GM19351 (cell line): ENCODE data around the gene PDE6A.
"Not testable (repeated sequence)": the region's sequence is repeated elsewhere in the genome, so short reads cannot be mapped to it uniquely, and the experiment has no call there.

Experiments used
- ATAC-seq: cut with Tn5 transposase; IDR thresholded peaks from one replicate; pipeline ENCODE4 v1.9.1; 2021; ENCODE audit warnings: mild to moderate bottlenecking, moderate library complexity; ENCODE audit not compliant: unreplicated experiment

Gene PDE6A

DNA sequence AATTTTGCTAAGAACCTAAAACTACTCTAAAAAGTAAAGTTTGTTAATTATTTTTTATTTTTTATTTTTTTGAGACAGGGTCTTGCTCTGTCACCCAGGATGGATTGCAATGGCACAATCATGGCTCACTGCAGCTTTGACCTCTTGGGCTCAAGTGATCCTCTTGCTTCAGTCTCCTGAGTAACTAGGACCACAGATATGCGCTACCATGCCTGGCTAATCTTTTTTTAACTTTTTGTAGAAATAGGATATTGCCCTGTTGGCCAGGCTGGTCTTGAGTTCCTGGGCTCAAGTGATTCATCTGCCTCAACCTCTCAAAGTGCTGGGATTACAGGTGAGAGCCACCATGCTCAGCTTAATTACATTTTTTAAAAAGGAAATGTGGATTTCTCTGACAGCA is 45.8 kb downstream of the PDE6A start:
- ATAC-seq = no peak

DNA sequence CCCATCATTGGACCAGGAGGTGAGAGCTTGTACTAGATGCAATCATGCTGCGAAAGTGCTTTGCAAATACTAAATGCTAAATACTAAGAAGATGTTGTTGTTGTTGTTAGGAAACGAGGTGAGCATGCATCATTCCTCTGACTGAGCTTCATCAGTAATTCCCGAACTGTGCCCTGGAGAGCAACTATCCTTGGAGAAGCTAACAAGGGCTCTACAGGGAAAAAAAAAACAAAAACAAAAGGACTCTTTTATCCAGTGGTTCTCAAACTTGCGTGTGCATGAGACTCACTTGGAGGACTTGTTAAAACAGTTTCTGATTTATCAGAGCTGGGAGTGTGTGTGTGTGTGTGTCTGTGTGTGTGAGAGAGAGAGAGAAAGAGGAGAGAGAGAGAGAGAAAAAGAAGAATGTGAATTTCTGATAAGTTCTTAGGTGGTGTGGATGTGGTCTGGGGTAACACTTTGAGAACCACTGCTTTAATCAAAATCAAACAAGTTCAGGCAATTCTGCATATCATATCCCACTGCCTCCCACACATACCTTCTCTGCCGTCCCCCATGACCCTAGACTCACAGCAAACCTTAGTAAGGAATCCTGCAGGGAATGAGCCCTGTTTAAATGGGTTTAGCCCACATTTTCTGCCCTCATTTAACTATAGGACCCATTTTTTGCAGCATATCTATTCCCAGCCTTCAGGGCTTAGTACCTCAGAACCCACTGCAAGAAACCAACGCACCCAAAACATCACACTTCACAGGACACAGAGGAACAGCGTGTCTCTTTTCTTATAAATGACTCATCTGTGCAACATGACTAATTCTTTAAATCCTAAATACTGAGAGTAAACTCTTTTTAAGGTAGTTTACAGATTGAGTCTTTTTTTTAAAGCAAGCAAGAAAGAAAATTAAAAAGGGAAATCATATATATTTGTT is 48.9 kb downstream of the PDE6A start:
- peak; percentile 48 for ATAC-seq

DNA sequence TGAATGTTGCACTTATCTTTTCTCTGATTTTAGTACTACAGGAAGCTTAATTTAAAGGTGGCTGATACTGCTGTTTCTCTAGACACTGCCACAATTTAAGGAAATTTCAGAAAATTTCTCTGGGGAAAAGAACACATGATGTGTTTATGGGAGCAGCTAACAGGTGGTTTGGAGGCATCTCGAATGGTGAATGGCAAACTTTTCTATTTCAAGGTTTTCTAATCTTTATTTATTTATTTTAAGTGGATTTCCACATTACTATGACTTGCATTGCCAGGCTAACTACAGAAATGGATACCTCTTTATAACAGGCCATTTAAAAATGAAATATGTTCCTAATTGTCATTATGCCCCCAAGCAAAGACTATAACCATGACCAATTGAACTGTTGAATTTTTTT is 50.4 kb downstream of the PDE6A start:
- ATAC-seq = no peak

DNA sequence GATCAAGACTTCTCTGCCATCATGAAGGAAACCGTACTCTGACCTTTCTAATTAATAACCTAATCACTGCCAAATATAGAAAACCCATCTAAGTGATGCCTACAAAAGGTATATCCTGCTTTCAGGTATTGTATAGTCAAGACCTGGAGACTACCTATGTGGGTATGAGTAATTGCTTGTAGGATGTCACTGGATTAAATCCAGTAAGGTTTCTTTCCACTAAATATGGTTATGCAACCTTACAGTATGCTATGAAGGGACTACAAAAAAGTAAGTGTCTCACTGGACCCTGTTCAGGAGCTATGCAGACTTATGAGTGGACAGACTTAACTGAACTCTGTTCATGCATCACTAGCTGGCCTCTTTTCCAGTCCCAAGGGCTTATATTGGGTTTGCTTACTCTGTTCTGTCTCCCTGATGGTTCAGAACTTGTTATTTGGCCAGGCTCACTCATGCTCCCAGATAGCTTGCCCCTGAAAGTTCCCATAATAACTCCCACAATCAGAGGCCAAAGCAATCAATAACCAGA is 51.1 kb downstream of the PDE6A start:
- no peak for ATAC-seq

DNA sequence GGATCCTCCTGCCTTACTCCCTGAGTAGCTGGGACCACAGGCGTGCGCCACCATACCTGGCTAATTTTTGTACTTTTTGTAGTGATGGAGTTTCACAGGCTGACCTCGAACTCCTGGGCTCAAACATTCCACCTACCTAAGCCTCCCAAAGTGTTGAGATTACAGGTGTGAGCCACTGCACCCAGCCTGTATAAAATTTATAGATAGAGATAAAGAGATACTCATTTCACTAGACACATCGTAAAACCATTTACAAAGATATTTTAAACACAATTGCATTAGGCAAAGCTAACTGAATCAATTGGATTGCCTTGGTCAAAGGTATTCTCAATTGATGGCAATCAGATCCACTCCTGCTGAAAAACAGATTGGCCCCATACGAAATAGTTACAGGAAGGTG is 52.0 kb downstream of the PDE6A start:
- no peak for ATAC-seq

DNA sequence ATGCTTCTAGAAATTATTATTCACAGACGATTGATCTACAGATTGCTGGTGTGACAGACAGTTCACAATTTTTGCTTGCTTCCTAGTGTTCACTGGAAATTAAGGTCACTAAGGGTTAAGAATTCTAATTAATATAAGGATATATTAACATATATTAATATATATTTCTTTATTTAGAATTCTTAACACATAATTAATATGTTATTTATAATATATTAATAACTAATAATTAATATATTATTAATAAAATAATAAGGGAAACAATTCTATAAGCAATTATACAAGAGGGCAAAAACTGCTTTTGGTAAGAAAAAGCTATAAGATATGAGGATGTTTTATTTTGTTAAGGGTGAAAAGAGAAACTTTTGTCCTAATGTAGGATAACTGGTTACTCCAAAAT is 56.3 kb downstream of the PDE6A start:
- ATAC-seq = no peak

- ATAC-seq = no peak
Observed at GRCh38 chr5:149887622-149888183, 56.9 kb downstream of the PDE6A start.

DNA sequence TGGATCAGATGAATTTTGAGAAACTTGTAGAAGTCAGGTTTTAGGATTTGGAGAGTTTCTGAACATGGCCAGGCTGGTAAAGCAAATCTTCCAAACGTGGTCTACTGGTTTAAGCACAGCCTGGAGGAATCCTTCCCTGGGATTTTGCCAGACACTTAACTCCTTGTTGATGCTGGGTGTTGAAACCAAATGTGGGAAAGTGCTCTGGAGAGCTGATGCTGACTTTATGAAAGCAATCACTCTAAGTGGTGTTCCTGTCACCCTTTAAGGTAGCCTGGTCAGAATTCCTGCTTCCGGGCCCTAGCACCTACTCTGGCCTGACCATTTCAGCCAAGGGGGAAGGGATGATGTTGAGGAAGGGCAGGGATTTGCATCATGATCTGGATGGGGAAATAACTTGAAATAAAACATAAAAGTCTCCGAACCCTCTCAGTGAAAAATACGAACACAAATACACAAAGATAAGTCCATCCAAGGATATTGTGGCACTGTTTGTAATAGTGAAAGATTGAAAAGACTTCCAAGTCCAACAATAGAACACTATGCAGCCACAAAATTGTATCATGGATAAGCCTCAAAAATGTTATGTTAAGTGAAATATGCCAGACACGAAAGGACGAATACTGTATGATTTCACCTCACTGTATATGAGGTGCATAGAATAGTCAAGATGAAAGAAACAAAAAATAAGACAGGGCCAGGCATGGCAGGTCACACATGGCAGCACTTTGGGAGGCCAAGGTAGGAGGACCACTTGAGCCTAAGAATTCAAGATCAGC is 57.7 kb downstream of the PDE6A start:
- ATAC-seq = no peak

DNA sequence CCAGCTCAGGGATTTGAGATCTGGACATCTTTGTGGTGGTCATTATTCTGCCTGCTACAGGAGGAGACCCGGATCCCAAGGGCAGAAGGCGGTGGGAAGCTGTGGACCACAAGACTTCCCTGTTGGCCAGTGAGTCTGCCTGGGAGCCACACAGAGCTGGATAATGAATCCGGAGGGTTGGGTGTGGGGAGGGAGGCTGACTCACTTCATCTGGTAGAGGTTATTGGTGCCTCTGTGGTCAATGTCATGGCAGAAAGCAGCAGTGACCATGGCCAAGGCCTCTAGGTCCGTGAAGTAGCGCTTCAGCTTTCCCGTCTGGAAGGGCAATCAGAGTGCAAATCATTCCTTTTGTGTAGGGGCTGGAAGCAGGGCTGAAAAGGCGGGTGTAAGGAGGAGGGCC is 58.5 kb downstream of the PDE6A start:
- ATAC-seq = no peak

DNA sequence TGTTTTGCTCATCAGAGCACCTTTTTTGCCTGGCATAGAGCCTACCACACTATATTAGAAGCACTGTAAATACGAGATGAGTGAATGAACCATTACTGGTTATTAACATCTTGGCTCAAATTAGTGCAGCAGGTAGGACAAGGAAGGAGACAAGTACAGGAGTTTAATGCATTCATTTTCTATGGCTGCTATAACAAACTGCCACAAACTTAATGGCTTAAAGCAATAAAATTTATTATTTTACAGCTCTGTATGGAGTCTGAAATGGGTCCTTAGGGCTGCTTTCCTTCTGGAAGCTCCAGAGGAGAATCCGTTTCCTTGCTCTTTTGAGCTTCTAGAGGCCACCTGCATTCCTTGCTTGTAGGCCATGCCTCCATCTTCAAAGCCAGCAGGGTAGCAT is 59.1 kb downstream of the PDE6A start:
- no peak for ATAC-seq

- ATAC-seq = no peak
Observed at GRCh38 chr5:149883550-149883949, 61.0 kb downstream of the PDE6A start.

DNA sequence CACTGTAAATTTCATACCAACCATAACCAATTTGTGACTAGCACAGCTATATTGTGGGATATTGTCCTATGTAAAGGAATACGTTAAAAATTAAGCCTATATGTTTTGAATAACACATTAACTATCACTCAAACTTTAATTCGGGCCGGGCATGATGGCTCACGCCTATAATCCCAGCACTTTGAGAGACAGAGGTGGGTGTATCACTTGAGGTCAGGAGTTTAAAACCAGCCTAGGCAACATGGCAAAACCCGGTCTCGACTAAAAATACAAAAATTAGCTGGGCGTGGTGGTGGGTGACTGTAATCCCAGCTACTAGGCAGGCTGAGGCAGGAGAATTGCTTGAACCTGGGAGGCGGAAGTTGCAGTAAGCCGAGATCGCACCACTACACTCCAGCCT is 62.0 kb downstream of the PDE6A start:
- ATAC-seq = not testable (repeated sequence)

- no peak for ATAC-seq
Observed at GRCh38 chr5:149881874-149882273, 62.7 kb downstream of the PDE6A start.

DNA sequence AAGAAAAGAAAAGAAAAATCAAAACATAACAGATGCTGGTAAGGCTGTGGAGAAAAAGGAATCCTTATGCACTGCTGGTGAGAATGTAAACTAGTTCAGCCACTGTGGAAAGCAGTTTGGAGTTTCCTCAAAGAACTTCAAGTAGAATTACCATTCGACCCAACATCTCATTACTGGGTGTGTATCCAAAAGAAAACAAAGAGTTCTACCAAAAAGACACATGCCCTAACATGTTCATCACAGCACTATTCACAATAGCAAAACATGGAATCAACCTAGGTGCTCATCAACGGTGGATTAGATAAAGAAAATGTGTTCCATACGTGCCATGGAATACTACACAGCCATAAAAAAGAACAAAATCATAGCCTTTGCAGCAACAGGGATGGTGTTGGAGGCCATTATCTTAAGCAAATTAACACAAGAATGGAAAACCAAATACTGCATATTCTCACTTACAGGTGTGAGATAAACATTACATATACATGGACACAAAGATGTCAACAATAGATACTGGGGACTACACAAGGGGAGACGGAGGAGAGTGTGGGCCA is 63.4 kb downstream of the PDE6A start:
- no peak for ATAC-seq

- not testable (repeated sequence) for ATAC-seq
Observed at GRCh38 chr5:149879593-149879992, 65.0 kb downstream of the PDE6A start.

- ATAC-seq = no peak
Observed at GRCh38 chr5:149878371-149878770, 66.2 kb downstream of the PDE6A start.

DNA sequence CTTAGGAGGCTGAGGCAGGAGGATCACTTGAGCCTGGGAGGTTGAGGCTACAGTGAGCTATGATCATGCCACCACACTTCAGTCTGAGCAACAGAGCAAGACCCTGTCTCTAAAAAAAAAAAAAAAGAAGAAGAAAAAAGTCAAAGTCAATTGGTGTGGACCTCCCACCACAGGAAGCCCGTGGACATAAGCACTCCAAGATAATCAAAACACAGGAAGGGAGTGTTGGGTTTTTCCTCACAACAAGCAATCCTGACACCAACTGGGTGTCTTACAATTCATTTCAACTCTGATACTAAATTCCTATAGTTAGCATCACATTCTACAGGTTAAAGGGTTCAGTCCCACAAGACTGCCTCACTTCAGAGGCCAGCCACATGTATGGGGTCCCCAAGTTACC is 70.7 kb downstream of the PDE6A start:
- no peak for ATAC-seq

- no peak for ATAC-seq
Observed at GRCh38 chr5:149872351-149873040, 72.1 kb downstream of the PDE6A start.

- no peak for ATAC-seq
Observed at GRCh38 chr5:149871471-149871870, 73.1 kb downstream of the PDE6A start.

DNA sequence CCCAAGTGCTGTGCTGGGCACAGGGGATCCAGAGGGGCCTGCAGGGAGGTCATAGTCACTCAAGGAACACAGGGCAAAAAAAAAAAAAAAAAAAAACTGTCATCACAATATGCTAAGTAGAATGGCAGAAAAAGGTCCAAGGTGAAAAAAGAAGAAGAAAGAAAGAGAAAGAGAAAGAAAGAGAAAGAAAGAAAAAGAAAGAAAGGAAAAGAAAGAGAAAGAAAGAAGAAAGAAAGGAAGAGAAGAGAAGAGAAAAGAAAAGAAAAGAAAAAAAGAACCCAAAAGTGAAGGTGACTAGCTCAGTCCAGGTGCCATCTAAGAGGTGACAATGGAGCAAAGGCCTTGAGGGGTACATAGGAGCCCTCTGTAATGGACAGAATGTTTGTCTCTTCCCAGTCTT is 73.9 kb downstream of the PDE6A start:
- ATAC-seq = no peak

DNA sequence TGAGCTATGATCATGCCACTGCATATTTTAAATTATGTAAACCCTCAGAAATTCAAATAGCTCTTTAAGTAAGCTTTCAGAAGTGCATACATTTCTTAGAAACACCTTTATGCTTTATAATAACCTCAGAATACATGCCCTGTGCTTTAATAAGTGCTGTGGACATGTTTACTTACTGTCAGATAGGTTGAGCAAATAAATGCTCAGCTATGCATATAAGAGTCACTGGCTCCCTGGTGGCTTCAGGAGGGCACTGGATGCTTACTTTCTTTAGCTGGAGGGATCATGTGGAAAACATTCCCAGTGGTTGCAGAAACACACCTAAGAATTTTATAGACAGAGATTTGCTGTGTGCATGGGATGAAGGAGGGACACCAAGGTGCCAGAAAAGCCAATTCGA is 74.4 kb downstream of the PDE6A start:
- no peak for ATAC-seq
